Adrenal gland (tissue), 12 donors: ENCODE results near the gene RGS17. TPM values are rescaled to one million over a fixed set of nuclear protein-coding genes. Genes with fewer than 3 reads are reported as not detected.

Experiments used
- DNase-seq, 7 donors: peaks; one replicate each; pipeline ENCODE4 v3.0.0-alpha.2; 2019 to 2020
- H3K27ac ChIP-seq, 5 donors: fragments of 200-600 bp; sonication (generic) in 4 of 5; 1 replicate in 3 of 5; 2 replicates in 2 of 5; pipeline versions ENCODE4 v1.5.1 to v1.8.0; 2016 to 2020; ENCODE audit warnings: mild to moderate bottlenecking in 1 of 5
- H3K27me3 ChIP-seq: fragments of 200-600 bp; 2 replicates; pipeline ENCODE4 v1.8.0; 2021
- H3K36me3 ChIP-seq, 2 donors: fragments of 200-600 bp; replicated peaks in 1 of 2; 1 replicate in 1 of 2; 2 replicates in 1 of 2; pipeline versions ENCODE4 v1.5.1 to v1.8.0; 2018 to 2022
- H3K4me1 ChIP-seq, 2 donors: fragments of 200-600 bp; replicated peaks in 1 of 2; 1 replicate in 1 of 2; 2 replicates in 1 of 2; pipeline versions ENCODE4 v1.5.1 to v1.8.0; 2018 to 2021
- H3K4me3 ChIP-seq, 4 donors: fragments of 200-600 bp; sonication (generic) in 3 of 4; one replicate each; pipeline ENCODE4 v1.5.1; 2016 to 2018
- H3K9me3 ChIP-seq, 3 donors: fragments of 200-600 bp; sonication (generic) in 1 of 3; replicated peaks in 1 of 3; 1 replicate in 2 of 3; 2 replicates in 1 of 3; pipeline versions ENCODE4 v1.5.1 to v1.8.0; 2016 to 2021
- CTCF ChIP-seq, 6 experiments: fragments of 450-650 bp in 4 of 6; fragments of 200-600 bp in 2 of 6; sonication (generic) in 1 of 6; IDR thresholded peaks; 1 replicate in 5 of 6; 2 replicates in 1 of 6; pipeline versions ENCODE4 v1.5.1 to v1.8.0; 2016 to 2021; ENCODE audit warnings: antibody characterized with exemption in 6 of 6, mild to moderate bottlenecking in 2 of 6, moderate library complexity in 1 of 6
- POLR2A ChIP-seq, 2 donors: fragments of 450-650 bp; IDR thresholded peaks; one replicate each; pipeline ENCODE4 v1.6.1; 2017; ENCODE audit warnings: antibody characterized with exemption in 2 of 2, mild to moderate bottlenecking in 2 of 2, moderate library complexity in 1 of 2
- WGBS, 4 donors: extraction: QIAGEN DNeasy Blood & Tissue Kit in 2 of 4; methylation state at CpG; one replicate each; pipeline versions ENCODE4 v1.1.5 to v1.1.7; 2013 to 2017; 5-methylcytosine and 5-hydroxymethylcytosine counted together
- intact Hi-C, 2 donors: fragments of 100-400 bp; cut with DNase I; formaldehyde crosslinking; loops; one replicate each; pipeline versions ENCODE4 v1.14.1 to v1.15.0; 2022 to 2023
- polyA plus RNA-seq, 3 donors: library from polyadenylated mRNA; stranded (reverse); fragments of 200-250 nt in 2 of 3; fragments of 350-450 nt in 1 of 3; fragmentation: Illumina TruSeq in 1 of 3; extraction: RNeasy Lipid Tissue Mini Kit (QIAGEN cat#74804) in 1 of 3; gene quantifications; one replicate each; pipeline ENCODE4 v1.2.3, GENCODE V29; 2013 to 2014
- total RNA-seq, 9 donors: library from RNA; depleted of rRNA in 4 of 9; stranded (reverse); fragments of >200 nt in 4 of 9; fragments of 120-200 nt in 1 of 9; fragmentation: NEBNext Ultra II Directional in 1 of 9; extraction: Animal tissue kit (Norgen Biotek cat#: 25700) in 1 of 9; gene quantifications; one replicate each; pipeline versions ENCODE4 v1.1.0 to v1.2.4, GENCODE V29; 2013 to 2023
- donor health status: healthy with polysubstance abuse.
- donor health status: Bipolar disorder and iron deficiency.
- donor health status: DM: yes; HTN: yes; CAD: no.
- donor health status: DM: no; HTN: no; CAD: no.
- donor health status: DM: no; HTN: no; CAD: no.
- donor health status: DM: yes; HTN: yes; CAD: no.

Gene RGS17
- total and polyA plus RNA-seq, 12 donors: under 0.01 to 0.83 (median 0.16) TPM; not detected in 5

GRCh38 chr6:152977556-152977955, 153.5 kb downstream of the RGS17 start:
- H3K27me3 ChIP-seq: no peaks in the 10 kb centered on the region
- H3K4me1 ChIP-seq: peaks cover 9 to 15% of the 10 kb centered on the region in 2 donors
- no peak overlapping the region for H3K4me3 ChIP-seq
- intact Hi-C loops: no loop called here
- no peaks in the 10 kb centered on the region for H3K9me3 ChIP-seq
- DNase-seq: no peak
- peaks cover 0 to 6% of the 10 kb centered on the region in 2 donors for H3K36me3 ChIP-seq
- TF ChIP-seq POLR2A (IDR thresholded peaks at IDR 0.05) (no peak), CTCF (IDR thresholded peaks at IDR 0.05) (no peak)
- no peak overlapping the region for H3K27ac ChIP-seq

- TF ChIP-seq POLR2A (IDR thresholded peaks at IDR 0.05) (no peak), CTCF (IDR thresholded peaks at IDR 0.05) (no peak)
- DNase-seq: no peak
- Histone ChIP-seq H3K27me3 (no peaks in the 10 kb centered on the region), H3K27ac (no peak overlapping the region), H3K4me1 (peaks cover 1 to 6% of the 10 kb centered on the region in 2 donors), H3K4me3 (no peak overlapping the region), H3K36me3 (peaks cover 0 to 14% of the 10 kb centered on the region in 2 donors), H3K9me3 (no peaks in the 10 kb centered on the region)
- 80 to 100% (median 94%) methylated on average over 1 of the region's 1 CpG for WGBS, 4 donors
- intact Hi-C loops: no loop called here
Measured at GRCh38 chr6:152976749-152977148, 154.3 kb downstream of the RGS17 start.

- Histone ChIP-seq H3K9me3 (no peaks in the 10 kb centered on the region), H3K4me1 (peaks cover 0 to 3% of the 10 kb centered on the region in 2 donors), H3K27ac (no peak overlapping the region), H3K36me3 (peaks cover 0 to 26% of the 10 kb centered on the region in 2 donors), H3K4me3 (no peak overlapping the region), H3K27me3 (no peaks in the 10 kb centered on the region)
- DNase-seq: no peak
- TF ChIP-seq POLR2A (IDR thresholded peaks at IDR 0.05): no peak
- no peak for TF ChIP-seq CTCF (IDR thresholded peaks at IDR 0.05)
- 80 to 86% (median 81%) methylated on average over 4 of the region's 4 CpGs for WGBS, 4 donors
- intact Hi-C loops: no loop called here
Measured at GRCh38 chr6:152975204-152975915, 155.7 kb downstream of the RGS17 start.

DNA sequence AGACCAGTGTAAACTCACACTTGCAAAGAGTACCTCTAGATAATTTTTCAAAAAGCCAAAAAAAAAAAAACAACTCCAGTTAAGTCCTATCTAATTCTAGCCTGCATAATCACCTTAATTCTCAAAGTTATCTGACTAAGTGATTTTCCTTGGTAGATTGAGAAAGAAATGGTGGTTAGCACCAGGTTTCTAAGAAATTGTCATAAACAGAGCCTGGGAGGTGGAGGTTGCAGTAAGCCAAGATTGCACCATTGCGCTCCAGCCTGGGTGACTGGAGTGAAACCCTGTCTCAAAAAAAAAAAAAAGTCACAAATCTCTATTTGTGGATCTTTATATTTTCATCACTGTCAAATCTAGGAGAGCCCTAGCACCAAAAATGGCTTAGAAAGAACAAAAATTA, 157.2 kb downstream of the RGS17 start:
- Histone ChIP-seq H3K4me3 (no peak overlapping the region), H3K27me3 (no peaks in the 10 kb centered on the region), H3K36me3 (peaks cover 0 to 31% of the 10 kb centered on the region in 2 donors), H3K4me1 (peaks cover 0 to 3% of the 10 kb centered on the region in 2 donors), H3K27ac (no peak overlapping the region), H3K9me3 (no peaks in the 10 kb centered on the region)
- WGBS, 4 donors: 90 to 100% (median 97%) methylated on average over 1 of the region's 1 CpG
- intact Hi-C loops: no loop called here
- no peak for TF ChIP-seq CTCF (IDR thresholded peaks at IDR 0.05)
- TF ChIP-seq POLR2A (IDR thresholded peaks at IDR 0.05): no peak
- DNase-seq: no peak
